Keratinocyte (primary cell): ENCODE data around the gene BBS9. TPM values are rescaled to one million over a fixed set of nuclear protein-coding genes. Genes with fewer than 3 reads are reported as not detected.

Experiments used
- DNase-seq: peaks from one replicate; pipeline ENCODE4 v3.0.0-alpha.2; 2011; ENCODE audit warnings: low read depth, missing footprints, low spot score
- FAIRE-seq: peaks from 2 replicates; lab custom pipeline; 2011; peaks lifted over from hg19 to GRCh38; lab: Jason Lieb, UNC
- H2AFZ ChIP-seq: 2 replicates; pipeline ENCODE4 v1.6.0; 2012; ENCODE audit warnings: low read length, control low read depth, inconsistent platforms; ENCODE audit not compliant: control insufficient read depth
- H3K27ac ChIP-seq: 2 replicates; pipeline ENCODE4 v1.5.1; 2011; ENCODE audit warnings: low read length; ENCODE audit not compliant: control insufficient read depth, insufficient read depth
- H3K27me3 ChIP-seq: 3 replicates; pipeline ENCODE4 v1.6.0; 2011; ENCODE audit warnings: low read length; ENCODE audit not compliant: control insufficient read depth, insufficient read depth; ENCODE audit errors: extremely low read depth
- H3K36me3 ChIP-seq, 2 experiments: 2 replicates in 1 of 2; 3 replicates in 1 of 2; pipeline ENCODE4 v1.5.1; 2011; ENCODE audit warnings: low read length in 2 of 2, mild to moderate bottlenecking in 1 of 2; ENCODE audit not compliant: control insufficient read depth in 2 of 2, insufficient read depth in 2 of 2; ENCODE audit errors: extremely low read depth in 1 of 2
- H3K4me1 ChIP-seq: 3 replicates; pipeline ENCODE4 v1.5.1; 2011; ENCODE audit warnings: low read length; ENCODE audit not compliant: control insufficient read depth, insufficient read depth; ENCODE audit errors: extremely low read depth
- H3K4me2 ChIP-seq: 3 replicates; pipeline ENCODE4 v1.6.0; 2011; ENCODE audit warnings: low read depth, low read length; ENCODE audit not compliant: control insufficient read depth, insufficient read depth; ENCODE audit errors: extremely low read depth
- H3K4me3 ChIP-seq, 3 experiments: fragments of 200-600 bp in 1 of 3; sonication (generic) in 1 of 3; 2 replicates in 2 of 3; 3 replicates in 1 of 3; pipeline ENCODE4 v1.5.1; 2011 to 2016; ENCODE audit warnings: low read length in 3 of 3, mild to moderate bottlenecking in 3 of 3, control low read depth in 2 of 3, inconsistent platforms in 1 of 3, low read depth in 1 of 3, mixed read lengths in 1 of 3, mixed run types in 1 of 3, moderate library complexity in 1 of 3; ENCODE audit not compliant: control insufficient read depth in 2 of 3, insufficient read depth in 2 of 3; ENCODE audit errors: extremely low read depth in 1 of 3
- H3K79me2 ChIP-seq: 2 replicates; pipeline ENCODE4 v1.6.0; 2012; ENCODE audit warnings: low read length; ENCODE audit not compliant: control insufficient read depth, insufficient read depth
- H3K9ac ChIP-seq: 3 replicates; pipeline ENCODE4 v1.6.0; 2011; ENCODE audit warnings: low read length; ENCODE audit not compliant: control insufficient read depth, insufficient read depth; ENCODE audit errors: extremely low read depth
- H3K9me1 ChIP-seq: 3 replicates; pipeline ENCODE4 v1.6.0; 2011; ENCODE audit warnings: low read length; ENCODE audit not compliant: control insufficient read depth, insufficient read depth; ENCODE audit errors: extremely low read depth
- H3K9me3 ChIP-seq: 2 replicates; pipeline ENCODE4 v1.5.1; 2012; ENCODE audit warnings: low read depth, low read length; ENCODE audit not compliant: control insufficient read depth
- H4K20me1 ChIP-seq: 3 replicates; pipeline ENCODE4 v1.6.0; 2011; ENCODE audit warnings: low read length; ENCODE audit not compliant: control insufficient read depth, insufficient read depth; ENCODE audit errors: extremely low read depth
- EZH2 ChIP-seq: IDR thresholded peaks from one replicate; pipeline ENCODE4 v1.6.1; 2012; ENCODE audit warnings: inconsistent platforms, mild to moderate bottlenecking, low read length, moderate library complexity
- dilution Hi-C: fragments of 300-500 bp; cut with MboI; formaldehyde crosslinking; loops from one replicate; pipeline ENCODE4 v1.7.0; 2020; ENCODE audit warnings: low sequenced_read_pairs; ENCODE audit not compliant: extremely low pct_ligation_motif_present
- polyA plus RNA-seq, 5 experiments: library from polyadenylated mRNA; depleted of rRNA in 3 of 5; stranded (reverse) in 3 of 5; stranded (forward) in 1 of 5; unstranded in 1 of 5; fragments of >200 nt; gene quantifications; 1 replicate in 1 of 5; 2 replicates in 3 of 5; 3 replicates in 1 of 5; pipeline versions ENCODE4 v1.2.1 to v1.2.3, GENCODE V29; 2011 to 2012; ENCODE audit warnings: missing spikeins in 2 of 5, low read depth in 1 of 5, low replicate concordance in 1 of 5
- TF ChIP-seq, protein P1 (sequence below), 3 experiments: IDR thresholded peaks in 1 of 3; conservative IDR thresholded peaks in 1 of 3; optimal IDR thresholded peaks in 1 of 3; 2 replicates in 2 of 3; 3 replicates in 1 of 3; pipeline versions ENCODE3 to v1.5.1; 2011; ENCODE audit warnings: low read length in 3 of 3, mild to moderate bottlenecking in 3 of 3, moderate library complexity in 2 of 3, control low read depth in 1 of 3, inconsistent platforms in 1 of 3; ENCODE audit not compliant: insufficient read depth in 2 of 3; ENCODE audit errors: extremely low read depth in 1 of 3

BBS9 gene
- polyA plus RNA-seq, 1 donor (not counting 4 experiments of a cell fraction or from before 2014, with no cell fraction given): 7.6 TPM

GRCh38 chr7:33582533-33582932 lies 453.2 kb downstream of the BBS9 start:
- Histone ChIP-seq H3K27me3 (no peaks in the 10 kb centered on the region), H3K79me2 (no peaks in the 10 kb centered on the region), H3K9me1 (no peaks in the 10 kb centered on the region), H4K20me1 (no peaks in the 10 kb centered on the region), H3K4me3 (no peak overlapping the region), H3K27ac (no peak overlapping the region), H3K9me3 (no peaks in the 10 kb centered on the region), H3K36me3 (no peaks in the 10 kb centered on the region), H3K4me2 (no peak overlapping the region), H3K9ac (no peak overlapping the region), H3K4me1 (peaks cover 7% of the 10 kb centered on the region), H2AFZ (no peak overlapping the region)
- DNase-seq: no peak
- TF ChIP-seq, protein P1, sequence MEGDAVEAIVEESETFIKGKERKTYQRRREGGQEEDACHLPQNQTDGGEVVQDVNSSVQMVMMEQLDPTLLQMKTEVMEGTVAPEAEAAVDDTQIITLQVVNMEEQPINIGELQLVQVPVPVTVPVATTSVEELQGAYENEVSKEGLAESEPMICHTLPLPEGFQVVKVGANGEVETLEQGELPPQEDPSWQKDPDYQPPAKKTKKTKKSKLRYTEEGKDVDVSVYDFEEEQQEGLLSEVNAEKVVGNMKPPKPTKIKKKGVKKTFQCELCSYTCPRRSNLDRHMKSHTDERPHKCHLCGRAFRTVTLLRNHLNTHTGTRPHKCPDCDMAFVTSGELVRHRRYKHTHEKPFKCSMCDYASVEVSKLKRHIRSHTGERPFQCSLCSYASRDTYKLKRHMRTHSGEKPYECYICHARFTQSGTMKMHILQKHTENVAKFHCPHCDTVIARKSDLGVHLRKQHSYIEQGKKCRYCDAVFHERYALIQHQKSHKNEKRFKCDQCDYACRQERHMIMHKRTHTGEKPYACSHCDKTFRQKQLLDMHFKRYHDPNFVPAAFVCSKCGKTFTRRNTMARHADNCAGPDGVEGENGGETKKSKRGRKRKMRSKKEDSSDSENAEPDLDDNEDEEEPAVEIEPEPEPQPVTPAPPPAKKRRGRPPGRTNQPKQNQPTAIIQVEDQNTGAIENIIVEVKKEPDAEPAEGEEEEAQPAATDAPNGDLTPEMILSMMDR (optimal IDR thresholded peaks at IDR 0.05 in 1 of 3, IDR thresholded peaks at IDR 0.05 in 1 of 3, conservative IDR thresholded peaks at IDR 0.05 in 1 of 3; ENCODE audit: extremely low read depth in 1 of 3, insufficient read depth in 2 of 3, low read length in 3 of 3): no peak
- TF ChIP-seq EZH2: no peak
- no peak for FAIRE-seq
- dilution Hi-C loops: no loop called here

DNA sequence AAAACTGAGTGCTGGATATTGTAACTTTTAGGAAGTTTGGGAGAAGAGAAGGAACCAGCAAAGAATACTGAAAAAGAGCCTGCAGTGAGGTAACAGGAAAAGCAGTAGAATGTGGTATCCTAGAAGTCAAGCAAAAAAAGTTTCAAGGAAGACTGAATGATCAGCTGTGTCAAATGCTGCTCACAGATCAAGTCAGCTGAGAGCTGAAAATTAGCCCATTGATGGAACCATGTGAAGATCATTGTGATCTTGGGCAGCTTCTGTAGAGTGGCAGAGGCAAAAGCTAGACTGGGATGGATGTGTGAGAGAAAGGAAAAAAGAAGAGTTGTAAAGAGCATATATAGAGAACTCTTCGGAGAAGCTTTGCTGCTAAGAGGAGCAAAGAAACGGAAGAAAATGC lies 460.5 kb downstream of the BBS9 start:
- dilution Hi-C loops: no loop called here
- H3K27ac ChIP-seq: no peak overlapping the region
- no peaks in the 10 kb centered on the region for H3K27me3 ChIP-seq
- H3K4me3 ChIP-seq: no peak overlapping the region
- H3K4me2 ChIP-seq: no peak overlapping the region
- H3K36me3 ChIP-seq: no peaks in the 10 kb centered on the region
- H3K9me1 ChIP-seq: no peaks in the 10 kb centered on the region
- no peaks in the 10 kb centered on the region for H3K79me2 ChIP-seq
- DNase-seq (no peak), FAIRE-seq (peak; percentile 58)
- no peaks in the 10 kb centered on the region for H3K9me3 ChIP-seq
- no peaks in the 10 kb centered on the region for H4K20me1 ChIP-seq
- no peak overlapping the region for H3K9ac ChIP-seq
- TF ChIP-seq EZH2: no peak
- TF ChIP-seq, protein P1 (optimal IDR thresholded peaks at IDR 0.05 in 1 of 3, IDR thresholded peaks at IDR 0.05 in 1 of 3, conservative IDR thresholded peaks at IDR 0.05 in 1 of 3; ENCODE audit: extremely low read depth in 1 of 3, insufficient read depth in 2 of 3, low read length in 3 of 3): no peak
- peaks cover 6% of the 10 kb centered on the region for H3K4me1 ChIP-seq
- H2AFZ ChIP-seq: no peak overlapping the region
